ENCODE results near the gene THAP8. TPM values are rescaled to one million over a fixed set of nuclear protein-coding genes. Genes with fewer than 3 reads are reported as not detected.

The THAP8 gene
- polyA plus RNA-seq, 2 of the 4 experiments (the other 2 are of a cell fraction), result 3.1 to 7.5 TPM

GRCh38 chr19:35992907-35993765 is 60.9 kb downstream of the THAP8 start:
- no peak for FAIRE-seq
- Histone ChIP-seq H3K4me3 (no peak overlapping the region), H3K27ac (no peak overlapping the region), H3K9me3 (peaks cover 9% of the 10 kb centered on the region; the same call in 2 of the 3 replicates), H3K4me1 (peaks cover 15% of the 10 kb centered on the region), H3K4me2 (no peak overlapping the region)
- no peak for DNase-seq (ENCODE audit: low read depth in 1 of 2, low spot score in 1 of 2)
- ATAC-seq, result no peak
- CTCF ChIA-PET, result interaction anchor here (0.6 to 2.5 kb wide), 14 partner anchors 8 to 113 kb away, joined by 3 to 10 read pairs (median 3); partner anchors contain the start of gene THAP8
- POLR2A ChIA-PET, result no interaction called here
- WGBS (ENCODE audit: missing lambda C conversion rate), result 84% methylated on average over 8 of the region's 8 CpGs
- TF ChIP-seq ZFP36 (IDR thresholded peaks at IDR 0.05; ENCODE audit: borderline replicate concordance, partially characterized antibody) (no peak), CTCF (IDR thresholded peaks at IDR 0.05) (no peak), TFCP2L1 (CRISPR knock-in tag; IDR thresholded peaks at IDR 0.05) (no peak), FOSL2 (IDR thresholded peaks at IDR 0.05) (no peak), FOSL2 (CRISPR knock-in tag; IDR thresholded peaks at IDR 0.05) (no peak), JUNB (IDR thresholded peaks at IDR 0.05) (no peak), TP53 (CRISPR knock-in tag; IDR thresholded peaks at IDR 0.05) (no peak), POLR2AphosphoS2 (conservative IDR thresholded peaks at IDR 0.05; ENCODE audit: low read length) (no peak), NR3C1 (IDR thresholded peaks at IDR 0.05) (no peak), HOXB5 (CRISPR knock-in tag; IDR thresholded peaks at IDR 0.05) (no peak), HMGXB4 (CRISPR knock-in tag; IDR thresholded peaks at IDR 0.05; ENCODE audit: borderline replicate concordance) (no peak), HES2 (IDR thresholded peaks at IDR 0.05) (no peak), KDM1A (IDR thresholded peaks at IDR 0.05; ENCODE audit: low read depth) (no peak), SREBF2 (IDR thresholded peaks at IDR 0.05) (no peak), HDAC2 (IDR thresholded peaks at IDR 0.05) (no peak), CBX2 (IDR thresholded peaks at IDR 0.05; ENCODE audit: borderline replicate concordance, low read depth) (no peak)

GRCh38 chr19:35991731-35992450 is 62.2 kb downstream of the THAP8 start:
- Histone ChIP-seq H3K4me2 (no peak overlapping the region), H3K27ac (no peak overlapping the region), H3K4me1 (peaks cover 15% of the 10 kb centered on the region), H3K9me3 (peaks cover 9% of the 10 kb centered on the region; the same call in 2 of the 3 replicates), H3K4me3 (no peak overlapping the region)
- TF ChIP-seq CHD4 (IDR thresholded peaks at IDR 0.05; ENCODE audit: borderline replicate concordance) (no peak), MAZ (IDR thresholded peaks at IDR 0.05; ENCODE audit: borderline replicate concordance, low read depth, low read length) (no peak), CBX2 (IDR thresholded peaks at IDR 0.05; ENCODE audit: borderline replicate concordance, low read depth) (no peak), POLR2AphosphoS2 (conservative IDR thresholded peaks at IDR 0.05; ENCODE audit: low read length) (no peak), KDM5A (IDR thresholded peaks at IDR 0.05) (no peak), SREBF2 (IDR thresholded peaks at IDR 0.05) (no peak)
- whole genome bisulfite sequencing (ENCODE audit: missing lambda C conversion rate), result 71% methylated on average over 7 of the region's 7 CpGs
- POLR2A ChIA-PET, result interaction anchor here (0.5 to 0.8 kb wide), 2 partner anchors 62 to 139 kb away, joined by 4 to 6 read pairs; partner anchors contain the start of gene THAP8
- DNase-seq (ENCODE audit: low read depth in 1 of 2, low spot score in 1 of 2) (no peak), FAIRE-seq (no peak), ATAC-seq (no peak)
- CTCF ChIA-PET, result interaction anchor here (0.9 to 2.5 kb wide), 10 partner anchors 10 to 177 kb away, joined by 3 to 10 read pairs (median 5); partner anchors contain the start of gene ALKBH6

Data from A549 (cell line).